ENCODE results near the gene IL22.

Gene IL22

GRCh38 chr12:68252077-68252476, 1.3 kb downstream of the IL22 start:
- no peak for TF ChIP-seq CTCF (IDR thresholded peaks at IDR 0.05)
- Histone ChIP-seq H3K36me3 (no peaks in the 10 kb centered on the region), H3K27ac (no peak overlapping the region), H3K4me1 (ENCODE audit: control insufficient read depth in 1 of 2, insufficient read depth in 1 of 2, low read depth in 1 of 2, low read length in 1 of 2) (no peaks in the 10 kb centered on the region), H3K27me3 (no peaks in the 10 kb centered on the region), H3K4me3 (ENCODE audit: low read depth in 1 of 2, low read length in 1 of 2) (no peak overlapping the region), H3K9me3 (no peaks in the 10 kb centered on the region)

GRCh38 chr12:68250454-68250853, 3.0 kb downstream of the IL22 start:
- TF ChIP-seq CTCF (IDR thresholded peaks at IDR 0.05) = no peak
- H3K36me3 ChIP-seq = no peaks in the 10 kb centered on the region
- H3K4me1 ChIP-seq (ENCODE audit: control insufficient read depth in 1 of 2, insufficient read depth in 1 of 2, low read depth in 1 of 2, low read length in 1 of 2) = no peaks in the 10 kb centered on the region
- H3K27me3 ChIP-seq = no peaks in the 10 kb centered on the region
- no peak overlapping the region for H3K27ac ChIP-seq
- no peaks in the 10 kb centered on the region for H3K9me3 ChIP-seq
- H3K4me3 ChIP-seq (ENCODE audit: low read depth in 1 of 2, low read length in 1 of 2) = no peak overlapping the region

- no peak overlapping the region for H3K27ac ChIP-seq
- no peaks in the 10 kb centered on the region for H3K9me3 ChIP-seq
- no peaks in the 10 kb centered on the region for H3K27me3 ChIP-seq
- no peaks in the 10 kb centered on the region for H3K36me3 ChIP-seq
- no peak overlapping the region for H3K4me3 ChIP-seq (ENCODE audit: low read depth in 1 of 2, low read length in 1 of 2)
- no peak for TF ChIP-seq CTCF (IDR thresholded peaks at IDR 0.05)
- no peaks in the 10 kb centered on the region for H3K4me1 ChIP-seq (ENCODE audit: control insufficient read depth in 1 of 2, insufficient read depth in 1 of 2, low read depth in 1 of 2, low read length in 1 of 2)
These were observed 5.6 kb downstream of the IL22 start for GRCh38 chr12:68247785-68248184.

- Histone ChIP-seq H3K9me3 (no peaks in the 10 kb centered on the region), H3K4me1 (ENCODE audit: control insufficient read depth in 1 of 2, insufficient read depth in 1 of 2, low read depth in 1 of 2, low read length in 1 of 2) (no peaks in the 10 kb centered on the region), H3K36me3 (no peaks in the 10 kb centered on the region), H3K4me3 (ENCODE audit: low read depth in 1 of 2, low read length in 1 of 2) (no peak overlapping the region), H3K27ac (no peak overlapping the region), H3K27me3 (no peaks in the 10 kb centered on the region)
- no peak for TF ChIP-seq CTCF (IDR thresholded peaks at IDR 0.05)
These were observed 7.1 kb downstream of the IL22 start for GRCh38 chr12:68246350-68246749.

GRCh38 chr12:68245180-68246021, 8.0 kb downstream of the IL22 start:
- no peaks in the 10 kb centered on the region for H3K9me3 ChIP-seq
- H3K27me3 ChIP-seq = no peaks in the 10 kb centered on the region
- H3K27ac ChIP-seq = no peak overlapping the region
- H3K4me3 ChIP-seq (ENCODE audit: low read depth in 1 of 2, low read length in 1 of 2) = no peak overlapping the region
- no peaks in the 10 kb centered on the region for H3K4me1 ChIP-seq (ENCODE audit: control insufficient read depth in 1 of 2, insufficient read depth in 1 of 2, low read depth in 1 of 2, low read length in 1 of 2)
- H3K36me3 ChIP-seq = no peaks in the 10 kb centered on the region
- no peak for TF ChIP-seq CTCF (IDR thresholded peaks at IDR 0.05)

Measured in neutrophil (primary cell).